HS-5 (cell line): ENCODE measurements around the gene PANK4.

Experiments used
- DNase-seq: peaks from one replicate; pipeline ENCODE4 v3.0.0-alpha.2; 2012; ENCODE audit warnings: low read depth

The PANK4 gene

GRCh38 chr1:2544875-2545640 is 18.7 kb upstream of the PANK4 start:
- DNase-seq: no peak

- DNase-seq: no peak
These were observed 17.9 kb upstream of the PANK4 start for GRCh38 chr1:2544093-2544874.

GRCh38 chr1:2543543-2544092 is 17.2 kb upstream of the PANK4 start:
- no peak for DNase-seq

GRCh38 chr1:2542246-2542915 is 16.0 kb upstream of the PANK4 start:
- no peak for DNase-seq

GRCh38 chr1:2541619-2542245 is 15.3 kb upstream of the PANK4 start:
- DNase-seq: no peak

- no peak for DNase-seq
These were observed 14.6 kb upstream of the PANK4 start for GRCh38 chr1:2540816-2541492.

GRCh38 chr1:2539312-2539907 is 13.0 kb upstream of the PANK4 start:
- no peak for DNase-seq

GRCh38 chr1:2538872-2539271 is 12.5 kb upstream of the PANK4 start:
- no peak for DNase-seq

GRCh38 chr1:2538376-2538775 is 12.0 kb upstream of the PANK4 start:
- no peak for DNase-seq

GRCh38 chr1:2537784-2538115 is 11.4 kb upstream of the PANK4 start:
- no peak for DNase-seq

- DNase-seq: no peak
These were observed 9.6 kb upstream of the PANK4 start for GRCh38 chr1:2535981-2536380.

GRCh38 chr1:2535455-2535854 is 9.1 kb upstream of the PANK4 start:
- DNase-seq: no peak

GRCh38 chr1:2534687-2535441 is 8.5 kb upstream of the PANK4 start:
- no peak for DNase-seq

GRCh38 chr1:2534315-2534686 is 7.9 kb upstream of the PANK4 start:
- DNase-seq: no peak

- DNase-seq: no peak
These were observed 7.0 kb upstream of the PANK4 start for GRCh38 chr1:2533365-2533764.

GRCh38 chr1:2532485-2533160 is 6.2 kb upstream of the PANK4 start:
- no peak for DNase-seq

GRCh38 chr1:2530513-2531361 is 4.3 kb upstream of the PANK4 start:
- no peak for DNase-seq

GRCh38 chr1:2529784-2530512 is 3.6 kb upstream of the PANK4 start, which contains the start of gene HES5:
Gene HES5, minus strand, starts transcription at chr1:2530263. Its CDS starts 99 bp downstream, at chr1:2530164.
- no peak for DNase-seq
